SK-N-SH treated with all-trans-retinoic acid at 6 μM for 48 hours (cell line): ENCODE results near the gene OBP2B.

ENCODE experiments used
- ATAC-seq: fragments of 200-7000 bp; cut with Tn5 transposase; 3 replicates; pipeline ENCODE4 v1.9.1; 2020; ENCODE audit warnings: mild to moderate bottlenecking, moderate library complexity
- BACH2 ChIP-seq: fragments of 250-450 bp; sonication (Bioruptor Pico); IDR thresholded peaks from 2 replicates; pipeline ENCODE4 v1.9.0; 2021; ENCODE audit warnings: mild to moderate bottlenecking, borderline replicate concordance
- CSDC2 ChIP-seq: fragments of 250-450 bp; sonication (Bioruptor Pico); IDR thresholded peaks from 2 replicates; pipeline ENCODE4 v1.5.0; 2020; ENCODE audit warnings: mild to moderate bottlenecking, moderate library complexity
- CSRNP3 ChIP-seq: fragments of 250-450 bp; sonication (Bioruptor Pico); IDR thresholded peaks from 2 replicates; pipeline ENCODE4 v1.5.1; 2021; ENCODE audit warnings: mild to moderate bottlenecking, moderate library complexity
- ESRRG ChIP-seq: fragments of 250-450 bp; sonication (Bioruptor Pico); IDR thresholded peaks from 2 replicates; pipeline ENCODE4 v1.6.1; 2021; ENCODE audit warnings: mild to moderate bottlenecking
- GLIS3 ChIP-seq: fragments of 250-450 bp; sonication (Bioruptor Pico); IDR thresholded peaks from 2 replicates; pipeline ENCODE4 v1.5.0; 2020; ENCODE audit warnings: mild to moderate bottlenecking, moderate library complexity
- ISL1 ChIP-seq: fragments of 250-450 bp; sonication (Bioruptor Pico); IDR thresholded peaks from 2 replicates; pipeline ENCODE4 v2.1.2; 2022; ENCODE audit warnings: mild to moderate bottlenecking, moderate library complexity
- OSR1 ChIP-seq: fragments of 250-450 bp; sonication (Bioruptor Pico); IDR thresholded peaks from 2 replicates; pipeline ENCODE4 v1.8.0; 2022; ENCODE audit warnings: moderate library complexity, mild to moderate bottlenecking, inconsistent platforms
- PPARA ChIP-seq: fragments of 250-450 bp; sonication (Bioruptor Pico); IDR thresholded peaks from 2 replicates; pipeline ENCODE4 v1.5.0; 2020; ENCODE audit warnings: mild to moderate bottlenecking, borderline replicate concordance
- RARB ChIP-seq: fragments of 250-450 bp; sonication (Bioruptor Pico); IDR thresholded peaks from 2 replicates; pipeline ENCODE4 v1.8.0; 2021; ENCODE audit warnings: mild to moderate bottlenecking, moderate library complexity
- SNAI2 ChIP-seq: fragments of 250-450 bp; sonication (Bioruptor Pico); IDR thresholded peaks from 2 replicates; pipeline ENCODE4 v1.5.0; 2020; ENCODE audit warnings: mild to moderate bottlenecking, moderate library complexity
- TCF4 ChIP-seq: fragments of 250-450 bp; sonication (Bioruptor Pico); IDR thresholded peaks from 2 replicates; pipeline ENCODE4 v1.8.0; 2021; ENCODE audit warnings: mild to moderate bottlenecking, moderate library complexity, borderline replicate concordance
- TOX ChIP-seq: fragments of 250-450 bp; sonication (Bioruptor Pico); IDR thresholded peaks from 2 replicates; pipeline ENCODE4 v1.8.0; 2021; ENCODE audit warnings: mild to moderate bottlenecking, moderate library complexity, borderline replicate concordance
- ZC3H10 ChIP-seq: fragments of 250-450 bp; sonication (Bioruptor Pico); IDR thresholded peaks from 2 replicates; pipeline ENCODE4 v1.5.1; 2021; ENCODE audit warnings: mild to moderate bottlenecking, moderate library complexity
- ZFP3 ChIP-seq: fragments of 250-450 bp; sonication (Bioruptor Pico); IDR thresholded peaks from 2 replicates; pipeline ENCODE4 v1.5.0; 2020; ENCODE audit warnings: mild to moderate bottlenecking, moderate library complexity
- ZFP30 ChIP-seq: fragments of 450-650 bp; formaldehyde crosslinking; IDR thresholded peaks from 2 replicates; pipeline ENCODE4 v1.5.0; 2022; ENCODE audit warnings: mild to moderate bottlenecking, moderate library complexity
- ZNF565 ChIP-seq: fragments of 450-650 bp; formaldehyde crosslinking; conservative IDR thresholded peaks from 2 replicates; pipeline ENCODE4 v1.5.0; 2020; ENCODE audit warnings: low read depth, mild to moderate bottlenecking, moderate library complexity
- ZNF8 ChIP-seq: fragments of 450-650 bp; formaldehyde crosslinking; IDR thresholded peaks from 2 replicates; pipeline ENCODE4 v1.5.0; 2020; ENCODE audit warnings: mild to moderate bottlenecking, moderate library complexity
- TF ChIP-seq, protein P1 (sequence below): fragments of 250-450 bp; sonication (Bioruptor Pico); IDR thresholded peaks from 2 replicates; pipeline ENCODE4 v1.8.0; 2020; ENCODE audit warnings: mild to moderate bottlenecking, moderate library complexity, borderline replicate concordance
- TF ChIP-seq, protein P2 (sequence below): fragments of 250-450 bp; sonication (Bioruptor Pico); IDR thresholded peaks from 2 replicates; pipeline ENCODE4 v1.8.0; 2021; ENCODE audit warnings: low read depth, mild to moderate bottlenecking, moderate library complexity, borderline replicate concordance
- TF ChIP-seq, protein P3 (sequence below): fragments of 250-450 bp; sonication (Bioruptor Pico); IDR thresholded peaks from 2 replicates; pipeline ENCODE4 v1.5.1; 2020; ENCODE audit warnings: low read depth, mild to moderate bottlenecking, moderate library complexity
- TF ChIP-seq, protein P4 (sequence below): fragments of 250-450 bp; sonication (Bioruptor Pico); IDR thresholded peaks from 2 replicates; pipeline ENCODE4 v1.5.0; 2020; ENCODE audit warnings: mild to moderate bottlenecking, moderate library complexity

The OBP2B gene

DNA sequence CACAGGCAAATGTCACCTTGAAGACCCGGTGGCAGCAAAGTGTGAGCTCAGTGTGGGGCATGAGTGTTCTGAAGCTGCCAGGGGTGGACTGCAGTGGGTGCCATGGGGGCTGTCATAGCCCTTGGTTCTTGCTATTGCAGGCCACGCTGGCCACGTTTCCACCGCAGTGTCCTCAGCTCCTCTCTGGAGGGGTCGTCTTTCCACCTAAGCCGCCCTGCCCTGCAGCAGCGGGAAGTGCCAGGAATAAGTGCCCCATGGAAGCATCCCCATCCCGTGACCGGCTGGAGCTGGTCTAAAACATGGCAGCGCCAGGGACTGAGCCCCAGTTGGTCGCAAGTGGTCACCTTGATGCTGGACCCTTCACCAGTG, 6.9 kb downstream of the OBP2B start:
- TF ChIP-seq TCF4 (CRISPR knock-in tag) (no peak), BACH2 (no peak), ZC3H10 (no peak), RARB (CRISPR knock-in tag) (no peak), ZFP30 (CRISPR knock-in tag) (no peak), OSR1 (CRISPR knock-in tag) (no peak)
- TF ChIP-seq, protein P1, sequence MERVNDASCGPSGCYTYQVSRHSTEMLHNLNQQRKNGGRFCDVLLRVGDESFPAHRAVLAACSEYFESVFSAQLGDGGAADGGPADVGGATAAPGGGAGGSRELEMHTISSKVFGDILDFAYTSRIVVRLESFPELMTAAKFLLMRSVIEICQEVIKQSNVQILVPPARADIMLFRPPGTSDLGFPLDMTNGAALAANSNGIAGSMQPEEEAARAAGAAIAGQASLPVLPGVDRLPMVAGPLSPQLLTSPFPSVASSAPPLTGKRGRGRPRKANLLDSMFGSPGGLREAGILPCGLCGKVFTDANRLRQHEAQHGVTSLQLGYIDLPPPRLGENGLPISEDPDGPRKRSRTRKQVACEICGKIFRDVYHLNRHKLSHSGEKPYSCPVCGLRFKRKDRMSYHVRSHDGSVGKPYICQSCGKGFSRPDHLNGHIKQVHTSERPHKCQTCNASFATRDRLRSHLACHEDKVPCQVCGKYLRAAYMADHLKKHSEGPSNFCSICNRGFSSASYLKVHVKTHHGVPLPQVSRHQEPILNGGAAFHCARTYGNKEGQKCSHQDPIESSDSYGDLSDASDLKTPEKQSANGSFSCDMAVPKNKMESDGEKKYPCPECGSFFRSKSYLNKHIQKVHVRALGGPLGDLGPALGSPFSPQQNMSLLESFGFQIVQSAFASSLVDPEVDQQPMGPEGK (CRISPR knock-in tag), result no peak
- ATAC-seq, result no peak

DNA sequence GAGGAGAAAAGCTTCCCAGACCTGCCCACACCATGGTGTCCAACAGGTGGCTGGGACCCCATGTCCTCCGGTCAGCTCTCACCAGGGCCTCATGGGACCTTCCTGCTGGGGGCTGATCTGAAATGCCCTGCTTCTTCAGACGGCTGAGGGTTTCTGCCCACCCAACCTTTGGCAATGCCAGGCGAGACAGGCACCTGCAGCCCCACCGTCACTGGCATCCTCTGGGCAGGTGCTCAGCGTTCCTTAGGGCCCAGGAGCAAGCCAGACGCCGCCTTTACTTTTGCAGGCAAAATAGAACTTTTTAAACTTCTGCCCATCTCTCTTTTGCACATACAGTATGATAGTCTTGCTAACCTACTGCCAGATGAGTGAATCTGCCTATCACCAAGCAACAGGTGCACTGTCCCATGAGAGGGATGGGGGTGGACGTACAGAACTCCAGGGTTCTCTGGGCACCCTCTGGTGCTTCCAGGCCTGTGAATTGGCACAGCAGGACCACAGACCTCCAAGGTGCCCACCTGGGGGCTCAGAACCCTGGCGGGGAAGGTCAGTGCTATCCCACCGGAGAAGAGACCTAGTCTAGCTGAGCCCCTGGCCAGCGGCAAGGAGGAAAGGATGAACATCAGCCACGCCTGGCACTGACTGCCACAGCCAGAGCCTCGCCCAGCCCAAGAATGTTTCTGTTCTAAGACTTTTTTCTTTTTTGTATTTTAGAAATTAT, 7.5 kb downstream of the OBP2B start:
- no peak for ATAC-seq
- no peak for TF ChIP-seq SNAI2 (CRISPR knock-in tag)
- no peak for TF ChIP-seq RARB (CRISPR knock-in tag)
- TF ChIP-seq ISL1, result no peak
- TF ChIP-seq GLIS3 (CRISPR knock-in tag), result no peak

GRCh38 chr9:133200631-133201030, 8.4 kb downstream of the OBP2B start:
- ATAC-seq, result no peak
- TF ChIP-seq, protein P2, sequence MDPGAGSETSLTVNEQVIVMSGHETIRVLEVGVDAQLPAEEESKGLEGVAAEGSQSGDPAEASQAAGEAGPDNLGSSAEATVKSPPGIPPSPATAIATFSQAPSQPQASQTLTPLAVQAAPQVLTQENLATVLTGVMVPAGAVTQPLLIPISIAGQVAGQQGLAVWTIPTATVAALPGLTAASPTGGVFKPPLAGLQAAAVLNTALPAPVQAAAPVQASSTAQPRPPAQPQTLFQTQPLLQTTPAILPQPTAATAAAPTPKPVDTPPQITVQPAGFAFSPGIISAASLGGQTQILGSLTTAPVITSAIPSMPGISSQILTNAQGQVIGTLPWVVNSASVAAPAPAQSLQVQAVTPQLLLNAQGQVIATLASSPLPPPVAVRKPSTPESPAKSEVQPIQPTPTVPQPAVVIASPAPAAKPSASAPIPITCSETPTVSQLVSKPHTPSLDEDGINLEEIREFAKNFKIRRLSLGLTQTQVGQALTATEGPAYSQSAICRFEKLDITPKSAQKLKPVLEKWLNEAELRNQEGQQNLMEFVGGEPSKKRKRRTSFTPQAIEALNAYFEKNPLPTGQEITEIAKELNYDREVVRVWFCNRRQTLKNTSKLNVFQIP (CRISPR knock-in tag), result no peak
- no peak for TF ChIP-seq BACH2
- TF ChIP-seq ZNF565 (CRISPR knock-in tag), result no peak
- no peak for TF ChIP-seq CSRNP3 (CRISPR knock-in tag)
- no peak for TF ChIP-seq TOX (CRISPR knock-in tag)
- no peak for TF ChIP-seq OSR1 (CRISPR knock-in tag)
- TF ChIP-seq PPARA, result no peak
- TF ChIP-seq ISL1, result no peak
- TF ChIP-seq, protein P1 (CRISPR knock-in tag), result no peak
- TF ChIP-seq RARB (CRISPR knock-in tag), result no peak
- no peak for TF ChIP-seq GLIS3 (CRISPR knock-in tag)
- no peak for TF ChIP-seq CSDC2 (CRISPR knock-in tag)
- TF ChIP-seq ZNF8 (CRISPR knock-in tag), result no peak
- no peak for TF ChIP-seq ZFP3 (CRISPR knock-in tag)
- TF ChIP-seq, protein P3, sequence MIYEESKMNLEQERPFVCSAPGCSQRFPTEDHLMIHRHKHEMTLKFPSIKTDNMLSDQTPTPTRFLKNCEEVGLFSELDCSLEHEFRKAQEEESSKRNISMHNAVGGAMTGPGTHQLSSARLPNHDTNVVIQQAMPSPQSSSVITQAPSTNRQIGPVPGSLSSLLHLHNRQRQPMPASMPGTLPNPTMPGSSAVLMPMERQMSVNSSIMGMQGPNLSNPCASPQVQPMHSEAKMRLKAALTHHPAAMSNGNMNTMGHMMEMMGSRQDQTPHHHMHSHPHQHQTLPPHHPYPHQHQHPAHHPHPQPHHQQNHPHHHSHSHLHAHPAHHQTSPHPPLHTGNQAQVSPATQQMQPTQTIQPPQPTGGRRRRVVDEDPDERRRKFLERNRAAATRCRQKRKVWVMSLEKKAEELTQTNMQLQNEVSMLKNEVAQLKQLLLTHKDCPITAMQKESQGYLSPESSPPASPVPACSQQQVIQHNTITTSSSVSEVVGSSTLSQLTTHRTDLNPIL, result no peak
- TF ChIP-seq, protein P4, sequence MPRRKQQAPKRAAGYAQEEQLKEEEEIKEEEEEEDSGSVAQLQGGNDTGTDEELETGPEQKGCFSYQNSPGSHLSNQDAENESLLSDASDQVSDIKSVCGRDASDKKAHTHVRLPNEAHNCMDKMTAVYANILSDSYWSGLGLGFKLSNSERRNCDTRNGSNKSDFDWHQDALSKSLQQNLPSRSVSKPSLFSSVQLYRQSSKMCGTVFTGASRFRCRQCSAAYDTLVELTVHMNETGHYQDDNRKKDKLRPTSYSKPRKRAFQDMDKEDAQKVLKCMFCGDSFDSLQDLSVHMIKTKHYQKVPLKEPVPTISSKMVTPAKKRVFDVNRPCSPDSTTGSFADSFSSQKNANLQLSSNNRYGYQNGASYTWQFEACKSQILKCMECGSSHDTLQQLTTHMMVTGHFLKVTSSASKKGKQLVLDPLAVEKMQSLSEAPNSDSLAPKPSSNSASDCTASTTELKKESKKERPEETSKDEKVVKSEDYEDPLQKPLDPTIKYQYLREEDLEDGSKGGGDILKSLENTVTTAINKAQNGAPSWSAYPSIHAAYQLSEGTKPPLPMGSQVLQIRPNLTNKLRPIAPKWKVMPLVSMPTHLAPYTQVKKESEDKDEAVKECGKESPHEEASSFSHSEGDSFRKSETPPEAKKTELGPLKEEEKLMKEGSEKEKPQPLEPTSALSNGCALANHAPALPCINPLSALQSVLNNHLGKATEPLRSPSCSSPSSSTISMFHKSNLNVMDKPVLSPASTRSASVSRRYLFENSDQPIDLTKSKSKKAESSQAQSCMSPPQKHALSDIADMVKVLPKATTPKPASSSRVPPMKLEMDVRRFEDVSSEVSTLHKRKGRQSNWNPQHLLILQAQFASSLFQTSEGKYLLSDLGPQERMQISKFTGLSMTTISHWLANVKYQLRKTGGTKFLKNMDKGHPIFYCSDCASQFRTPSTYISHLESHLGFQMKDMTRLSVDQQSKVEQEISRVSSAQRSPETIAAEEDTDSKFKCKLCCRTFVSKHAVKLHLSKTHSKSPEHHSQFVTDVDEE (CRISPR knock-in tag), result no peak
- TF ChIP-seq ESRRG (CRISPR knock-in tag), result no peak
